ENCODE data around the gene BLVRA. TPM values are rescaled to one million over a fixed set of nuclear protein-coding genes. Genes with fewer than 3 reads are reported as not detected.

BLVRA gene
- total RNA-seq, 1 donor from 2014 or later: 63.4 TPM

- H3K36me3 Mint-ChIP-seq (ENCODE audit: unreplicated experiment): no peaks in the 10 kb centered on the region
- no peak for TF ChIP-seq CTCF (IDR thresholded peaks at IDR 0.05; ENCODE audit: partially characterized antibody, unreplicated experiment)
- no peak for DNase-seq
- peaks cover 11% of the 10 kb centered on the region for H3K9me3 Mint-ChIP-seq (ENCODE audit: unreplicated experiment)
- H3K4me3 Mint-ChIP-seq (ENCODE audit: unreplicated experiment): peak overlapping the region; percentile 47
- H3K4me1 Mint-ChIP-seq (ENCODE audit: low read depth, unreplicated experiment): peaks cover 40% of the 10 kb centered on the region
- H3K27me3 Mint-ChIP-seq (ENCODE audit: unreplicated experiment): peaks cover 2% of the 10 kb centered on the region
- no peak overlapping the region for H3K27ac Mint-ChIP-seq (ENCODE audit: unreplicated experiment)
Measured at GRCh38 chr7:43760861-43761260, 2.4 kb downstream of the BLVRA start.

GRCh38 chr7:43761382-43761781 is 2.9 kb downstream of the BLVRA start:
- H3K4me3 Mint-ChIP-seq (ENCODE audit: unreplicated experiment): no peak overlapping the region

GRCh38 chr7:43761938-43762692 is 3.6 kb downstream of the BLVRA start:
- H3K36me3 Mint-ChIP-seq (ENCODE audit: unreplicated experiment): no peaks in the 10 kb centered on the region

More at GRCh38 chr7:43761382-43761781, 2.9 kb downstream of the BLVRA start:
- no peak for TF ChIP-seq CTCF (IDR thresholded peaks at IDR 0.05; ENCODE audit: partially characterized antibody, unreplicated experiment)
- Mint-ChIP-seq H3K4me1 (ENCODE audit: low read depth, unreplicated experiment) (peaks cover 37% of the 10 kb centered on the region), H3K27ac (ENCODE audit: unreplicated experiment) (no peak overlapping the region), H3K27me3 (ENCODE audit: unreplicated experiment) (peaks cover 2% of the 10 kb centered on the region), H3K36me3 (ENCODE audit: unreplicated experiment) (no peaks in the 10 kb centered on the region), H3K9me3 (ENCODE audit: unreplicated experiment) (peaks cover 11% of the 10 kb centered on the region)
- no peak for DNase-seq

GRCh38 chr7:43763183-43763582 is 4.7 kb downstream of the BLVRA start:
- Mint-ChIP-seq H3K27ac (ENCODE audit: unreplicated experiment) (peak overlapping the region; percentile 39), H3K27me3 (ENCODE audit: unreplicated experiment) (no peaks in the 10 kb centered on the region), H3K36me3 (ENCODE audit: unreplicated experiment) (no peaks in the 10 kb centered on the region), H3K4me1 (ENCODE audit: low read depth, unreplicated experiment) (peaks cover 28% of the 10 kb centered on the region), H3K4me3 (ENCODE audit: unreplicated experiment) (peak overlapping the region; percentile 60), H3K9me3 (ENCODE audit: unreplicated experiment) (no peaks in the 10 kb centered on the region)
- no peak for TF ChIP-seq CTCF (IDR thresholded peaks at IDR 0.05; ENCODE audit: partially characterized antibody, unreplicated experiment)
- DNase-seq: peak; percentile 30

More at GRCh38 chr7:43761938-43762692, 3.6 kb downstream of the BLVRA start:
- TF ChIP-seq CTCF (IDR thresholded peaks at IDR 0.05; ENCODE audit: partially characterized antibody, unreplicated experiment): no peak
- H3K4me3 Mint-ChIP-seq (ENCODE audit: unreplicated experiment): no peak overlapping the region
- H3K4me1 Mint-ChIP-seq (ENCODE audit: low read depth, unreplicated experiment): peaks cover 32% of the 10 kb centered on the region
- H3K27me3 Mint-ChIP-seq (ENCODE audit: unreplicated experiment): no peaks in the 10 kb centered on the region
- H3K9me3 Mint-ChIP-seq (ENCODE audit: unreplicated experiment): peaks cover 8% of the 10 kb centered on the region
- DNase-seq: no peak
- no peak overlapping the region for H3K27ac Mint-ChIP-seq (ENCODE audit: unreplicated experiment)

- Mint-ChIP-seq H3K36me3 (ENCODE audit: unreplicated experiment) (no peaks in the 10 kb centered on the region), H3K4me3 (ENCODE audit: unreplicated experiment) (no peak overlapping the region), H3K9me3 (ENCODE audit: unreplicated experiment) (no peaks in the 10 kb centered on the region), H3K27ac (ENCODE audit: unreplicated experiment) (peak overlapping the region; percentile 4), H3K27me3 (ENCODE audit: unreplicated experiment) (no peaks in the 10 kb centered on the region), H3K4me1 (ENCODE audit: low read depth, unreplicated experiment) (peaks cover 30% of the 10 kb centered on the region)
- TF ChIP-seq CTCF (IDR thresholded peaks at IDR 0.05; ENCODE audit: partially characterized antibody, unreplicated experiment): no peak
- no peak for DNase-seq
Measured at GRCh38 chr7:43764039-43764761, 5.7 kb downstream of the BLVRA start.
